Stimulated activated CD4-positive, alpha-beta T cell treated with anti-CD3 and anti-CD28 coated beads, TNF-alpha, amount 100 ng/mL, for 4 hours (primary cell): Measurements from ENCODE around the gene COPG2.

Source experiments
- DNase-seq, 3 experiments: peaks; one replicate each; pipeline ENCODE4 v3.0.0-alpha.2; 2020; ENCODE audit warnings: low read depth in 3 of 3

The COPG2 gene

DNA sequence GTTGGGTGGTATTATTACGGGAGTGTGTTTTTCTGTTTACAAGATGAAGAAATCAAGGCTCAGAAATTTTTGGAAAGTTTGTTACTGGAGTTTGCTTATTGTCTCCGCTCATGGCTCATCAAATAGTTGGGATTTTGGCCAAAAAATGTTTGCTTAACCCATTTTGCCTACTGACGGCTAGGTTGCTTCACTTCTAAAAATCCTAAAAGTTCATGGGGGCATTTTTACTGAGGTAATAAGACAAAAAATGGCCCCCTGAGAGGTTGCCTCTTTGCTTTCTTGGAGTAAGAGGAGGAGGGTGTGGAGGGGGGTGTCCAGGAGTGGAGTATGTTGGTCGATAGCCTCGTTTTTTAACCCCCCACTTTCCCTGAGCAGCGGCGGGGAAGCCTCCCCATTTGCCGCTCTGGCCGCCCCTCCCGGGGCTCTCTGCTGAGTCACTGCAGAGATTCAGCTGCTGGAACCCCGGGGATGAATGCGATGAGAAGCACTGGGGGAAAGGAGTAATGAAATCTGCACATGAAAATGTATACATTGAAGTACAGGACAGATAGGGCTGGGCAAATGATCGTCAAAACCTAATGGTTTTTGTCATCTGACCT lies 175.2 kb downstream of the COPG2 start:
- DNase-seq: no peak

DNA sequence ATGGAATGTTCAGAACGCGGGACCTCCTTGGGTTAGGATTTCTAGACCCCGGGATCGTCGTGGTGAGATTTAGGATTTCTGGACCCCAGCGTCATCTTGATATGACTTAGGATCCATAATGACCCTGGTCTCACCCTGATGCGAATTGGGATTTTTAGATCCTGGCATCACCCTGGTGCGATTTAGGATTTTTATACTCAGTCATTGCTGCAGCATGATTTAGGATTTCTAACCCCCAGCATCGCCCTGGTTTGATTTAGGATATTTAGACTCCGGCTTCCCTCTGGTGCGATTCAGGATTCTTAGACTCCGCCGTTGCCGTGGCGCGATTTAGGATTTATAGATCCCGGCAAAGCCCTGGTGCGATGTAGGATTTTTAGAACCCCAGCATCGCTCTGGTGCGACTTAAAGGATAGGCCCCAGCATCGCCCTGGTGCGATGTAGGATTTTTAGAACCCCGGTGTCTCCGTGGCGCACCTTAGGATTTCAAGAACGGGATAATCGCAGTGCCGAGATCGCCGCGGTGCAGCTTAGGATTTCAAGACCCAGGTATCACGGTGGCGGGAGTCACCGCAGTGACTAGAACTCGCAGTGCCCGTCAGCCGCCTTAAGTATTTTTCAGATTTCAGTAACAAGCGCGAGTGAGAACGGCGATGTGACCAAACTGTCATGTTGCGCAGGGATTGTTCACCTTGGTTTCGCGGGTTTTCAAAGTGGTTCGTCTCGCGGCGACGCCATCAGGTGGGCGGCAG lies 175.8 kb downstream of the COPG2 start:
- DNase-seq: no peak

DNA sequence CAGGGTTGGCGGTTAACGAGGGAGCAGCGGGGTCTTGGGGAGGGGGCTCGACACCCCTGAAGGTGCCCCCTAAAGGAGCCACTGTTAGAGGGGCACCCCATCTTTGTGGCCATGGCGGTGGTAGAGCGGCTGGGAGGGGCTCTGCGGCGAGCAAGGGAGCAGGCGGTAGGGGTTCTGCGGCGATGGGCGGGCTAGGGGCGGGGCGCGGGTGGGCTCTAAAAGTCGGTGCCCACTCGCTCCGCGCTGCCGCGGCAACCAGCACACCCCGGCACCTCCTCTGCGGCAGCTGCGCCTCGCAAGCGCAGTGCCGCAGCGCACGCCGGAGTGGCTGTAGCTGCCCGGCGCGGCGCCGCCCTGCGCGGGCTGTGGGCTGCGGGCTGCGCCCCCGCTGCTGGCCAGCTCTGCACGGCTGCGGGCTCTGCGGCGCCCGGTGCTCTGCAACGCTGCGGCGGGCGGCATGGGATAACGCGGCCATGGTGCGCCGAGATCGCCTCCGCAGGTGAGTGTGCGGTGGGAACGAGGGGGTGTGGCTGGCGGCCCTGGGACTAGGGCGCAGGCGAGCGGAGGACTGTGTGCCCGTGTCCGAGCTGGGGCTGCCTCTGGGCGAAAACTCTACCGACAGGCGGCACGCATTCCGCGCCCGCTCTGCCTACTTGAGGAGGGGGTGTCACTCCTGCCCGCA lies 176.6 kb downstream of the COPG2 start, which contains the start of gene MEST:
Gene MEST, plus strand, starts transcription at position 245 of the 682 bp plus-strand sequence. Its CDS starts 229 bp downstream, at position 474.
- DNase-seq: no peak

DNA sequence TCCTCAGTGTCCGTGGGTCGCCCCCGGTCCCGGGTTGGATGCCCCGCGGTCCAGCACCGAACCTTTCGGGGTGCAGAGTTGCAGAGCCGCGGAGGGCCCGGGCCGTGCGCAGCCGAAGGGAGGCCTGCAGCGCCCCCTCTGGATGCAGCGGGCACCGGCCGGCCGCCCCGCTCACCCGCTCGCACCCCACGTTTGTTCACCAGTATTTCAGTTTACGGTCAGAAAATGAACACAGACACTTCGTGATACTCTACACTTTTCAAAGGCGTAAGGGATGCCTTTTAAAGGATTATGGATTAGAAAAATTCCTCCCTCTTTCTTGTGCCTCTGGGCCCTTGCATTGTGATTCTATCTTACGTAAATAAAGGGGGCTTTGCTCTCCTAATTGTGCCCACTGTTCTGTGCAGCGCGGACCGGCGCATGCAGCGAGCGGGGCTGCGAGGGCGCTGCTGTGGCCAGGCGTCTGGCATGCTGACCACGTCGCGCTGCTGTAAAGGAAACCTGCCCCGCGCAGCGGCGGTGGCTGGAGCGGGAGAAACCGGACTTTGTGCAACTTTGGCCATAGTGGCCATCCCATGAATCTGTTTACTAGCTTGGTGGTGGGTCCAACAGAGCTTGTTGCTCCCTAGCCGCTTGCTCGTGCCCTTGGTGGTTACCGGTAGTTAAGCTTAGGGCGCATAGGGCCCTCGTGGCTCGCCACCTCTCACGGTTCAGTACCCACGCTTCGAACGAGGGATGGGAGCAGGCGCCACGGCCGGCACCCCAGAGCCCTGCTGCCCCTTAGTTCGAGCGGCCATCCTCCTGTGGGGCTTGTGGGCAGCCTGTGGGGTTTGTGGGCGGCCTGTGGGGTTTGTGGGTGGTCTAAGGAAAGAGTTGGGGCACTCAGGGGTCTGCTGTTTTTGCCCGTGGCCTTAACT lies 177.4 kb downstream of the COPG2 start:
- no peak for DNase-seq

DNA sequence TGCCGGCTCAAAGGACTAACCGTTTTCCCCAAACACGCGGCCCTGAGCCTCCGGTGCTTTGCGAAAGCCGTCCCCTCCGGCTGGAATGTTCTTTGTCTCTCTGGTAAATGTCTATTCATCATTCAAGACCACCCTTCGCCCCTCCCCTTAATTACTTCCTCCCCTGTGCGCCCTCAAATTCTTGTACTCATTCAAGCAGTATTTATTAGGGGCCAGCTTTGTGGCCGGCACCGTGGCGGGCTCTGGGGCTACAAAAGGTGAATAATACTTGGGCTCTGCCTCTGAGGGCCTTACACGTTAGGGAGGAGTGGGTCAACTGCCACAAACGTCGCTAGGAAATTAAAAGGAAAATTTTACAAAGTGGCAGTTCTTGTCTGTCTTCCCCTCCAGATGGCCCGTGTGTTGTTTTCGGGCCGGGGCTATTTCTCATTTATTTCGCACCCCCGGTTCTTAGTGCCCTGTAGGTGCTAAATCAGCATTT lies 178.2 kb downstream of the COPG2 start:
- no peak for DNase-seq

DNA sequence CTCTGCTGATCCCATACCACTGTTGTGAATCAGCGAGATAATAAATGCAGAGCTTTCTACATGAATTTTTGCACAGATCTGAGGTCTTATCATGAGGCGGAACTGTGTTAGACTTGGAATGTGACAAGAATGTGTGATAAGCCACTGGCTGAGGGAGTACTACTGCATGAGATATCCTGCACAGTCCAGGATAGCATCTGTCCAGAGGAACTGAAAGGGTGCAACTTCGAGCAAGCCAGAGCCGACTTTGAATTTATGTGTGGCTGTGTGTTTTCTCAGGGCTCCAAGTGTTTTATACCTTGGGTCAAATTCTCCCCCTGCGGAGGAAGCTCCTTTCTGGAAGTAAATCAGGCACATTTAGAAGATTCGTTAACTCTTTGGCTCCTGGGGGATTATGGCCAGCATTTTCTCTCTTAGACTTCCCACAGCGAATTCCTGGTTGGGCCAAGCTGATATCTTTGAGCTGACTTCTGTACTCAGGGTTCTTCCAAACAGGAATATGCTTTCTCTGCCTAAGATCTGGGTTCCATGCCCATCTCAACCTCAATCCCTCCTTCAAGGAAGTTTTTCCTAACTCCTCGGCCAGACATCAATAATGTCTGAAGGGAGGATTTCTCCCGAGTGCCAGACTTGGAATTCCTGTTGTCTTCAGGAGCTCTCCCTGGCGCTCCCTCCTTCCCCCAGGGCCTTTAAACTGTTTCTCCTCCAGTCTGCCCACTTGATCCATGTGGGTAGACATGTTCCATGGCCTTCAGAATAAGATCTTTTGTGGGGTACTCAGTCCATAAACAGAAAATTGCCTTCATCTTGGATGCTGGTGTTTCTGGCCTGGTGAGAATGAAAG lies 179.2 kb downstream of the COPG2 start:
- no peak for DNase-seq

DNA sequence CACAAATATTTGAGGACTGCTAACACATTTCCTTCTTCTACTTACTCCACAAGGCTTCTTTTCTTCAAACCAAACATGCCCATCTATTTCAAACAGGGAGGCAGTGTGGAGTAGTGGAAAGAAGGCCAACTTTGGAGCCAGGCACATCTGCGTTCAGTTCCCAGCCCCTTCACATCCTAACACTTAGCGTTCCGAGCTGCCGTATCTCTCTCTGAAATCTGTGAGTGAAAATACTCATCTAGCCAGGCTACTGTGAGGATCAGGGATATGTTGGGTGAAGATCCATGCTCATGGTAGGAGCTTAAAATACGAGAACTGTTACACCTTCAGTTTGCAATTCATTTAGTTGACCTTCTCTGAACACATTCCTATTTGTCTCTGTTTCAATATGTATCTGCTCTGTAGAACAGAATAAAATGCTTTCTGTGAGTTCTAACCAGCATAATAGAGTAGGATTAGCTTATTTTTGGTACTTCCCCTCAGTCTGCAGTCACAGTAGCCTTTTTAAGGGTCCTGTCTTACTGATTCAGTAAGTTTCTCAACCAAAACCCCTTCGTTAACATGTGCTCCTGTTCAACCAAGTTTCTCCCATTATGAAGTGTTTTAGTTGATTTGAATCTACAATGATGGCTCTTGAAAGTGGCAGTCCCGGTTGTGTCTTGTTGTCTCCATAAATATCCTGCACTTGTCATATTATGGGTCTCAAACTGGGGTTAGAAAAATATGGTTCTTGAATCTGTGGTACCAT lies 180.0 kb downstream of the COPG2 start:
- no peak for DNase-seq

DNA sequence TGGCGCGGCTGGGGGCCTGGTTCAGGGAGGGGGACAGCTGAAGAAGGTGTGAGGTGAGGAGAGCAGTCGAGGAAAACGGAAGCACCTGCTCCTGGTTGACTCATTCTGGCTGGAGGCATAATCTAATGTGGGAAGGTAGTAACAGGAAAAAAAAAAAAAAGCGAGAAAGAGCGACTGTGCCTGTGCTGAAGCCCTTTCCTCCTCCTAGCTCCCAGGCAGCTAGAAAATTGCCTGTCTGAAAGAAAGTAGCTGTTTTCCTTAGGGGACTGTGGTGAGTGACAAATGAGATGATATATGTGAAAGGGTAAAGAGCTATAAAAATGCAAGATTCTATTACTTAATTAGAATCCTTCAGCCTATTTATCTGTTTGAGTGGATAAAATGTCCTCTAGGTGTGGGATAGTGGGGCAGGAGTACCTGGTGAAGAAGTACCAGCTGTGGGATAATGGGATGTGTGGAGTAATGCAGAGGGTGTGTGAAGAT lies 181.6 kb downstream of the COPG2 start:
- DNase-seq: no peak

DNA sequence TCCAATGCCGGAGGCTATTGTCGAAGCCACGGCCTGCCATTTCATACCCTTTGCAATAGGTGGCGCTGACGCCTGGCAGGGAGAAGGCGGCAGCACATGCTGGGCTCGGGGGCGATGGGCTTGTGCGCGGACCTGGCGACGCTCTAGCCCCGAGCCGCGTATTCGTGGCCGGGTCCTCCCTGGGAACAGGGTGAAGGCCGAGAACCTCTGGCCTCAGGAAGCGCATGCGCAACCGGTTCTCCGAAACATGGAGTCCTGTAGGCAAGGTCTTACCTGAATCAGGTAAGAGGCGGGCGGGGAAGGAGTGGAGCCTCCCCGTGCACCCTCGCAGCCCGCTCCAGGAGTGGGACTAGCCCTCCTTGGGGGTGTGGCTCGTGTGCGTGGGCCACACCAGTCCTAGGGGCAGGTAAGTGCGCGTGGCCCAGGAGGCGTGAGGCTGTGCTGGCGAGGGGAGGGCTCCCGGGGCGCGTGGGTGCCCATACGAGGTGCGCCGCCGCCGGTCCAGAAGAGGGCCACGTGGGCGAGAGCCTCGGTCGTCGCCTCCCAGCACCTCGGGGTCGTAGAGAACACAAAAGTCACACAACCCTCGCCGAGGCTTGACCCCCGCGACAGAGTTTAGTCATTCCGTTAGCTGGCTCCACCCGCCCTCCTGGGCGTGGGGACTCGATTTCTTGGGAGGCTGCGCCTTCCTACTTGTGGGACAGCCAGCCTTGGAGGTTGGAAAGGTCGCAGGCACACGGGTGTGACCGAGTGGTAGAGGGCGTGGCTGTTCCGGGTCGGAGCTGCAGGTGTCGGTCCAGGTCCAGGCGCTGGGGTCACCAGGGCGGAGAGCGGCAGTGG lies 182.2 kb downstream of the COPG2 start:
- DNase-seq: peak; percentile 17 to 41 (median 38)

DNA sequence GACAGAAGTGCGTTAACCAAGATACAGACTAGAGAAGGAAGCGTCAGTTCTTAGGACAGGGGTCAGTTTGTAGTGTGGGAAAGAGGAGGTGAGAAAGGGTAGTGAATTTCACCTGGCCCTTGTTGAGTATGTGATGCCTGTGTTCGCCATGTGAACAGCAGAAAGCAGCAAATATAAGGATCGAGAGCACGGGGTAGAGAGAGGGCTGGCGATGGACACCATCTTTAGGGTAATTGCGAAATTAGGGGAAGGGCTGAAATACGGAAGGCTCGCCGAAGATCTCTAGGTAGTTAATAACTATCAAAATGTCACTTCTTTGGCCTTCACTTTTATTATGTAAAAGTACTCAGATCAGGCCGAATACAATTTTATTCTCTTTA lies 182.8 kb downstream of the COPG2 start:
- no peak for DNase-seq

DNA sequence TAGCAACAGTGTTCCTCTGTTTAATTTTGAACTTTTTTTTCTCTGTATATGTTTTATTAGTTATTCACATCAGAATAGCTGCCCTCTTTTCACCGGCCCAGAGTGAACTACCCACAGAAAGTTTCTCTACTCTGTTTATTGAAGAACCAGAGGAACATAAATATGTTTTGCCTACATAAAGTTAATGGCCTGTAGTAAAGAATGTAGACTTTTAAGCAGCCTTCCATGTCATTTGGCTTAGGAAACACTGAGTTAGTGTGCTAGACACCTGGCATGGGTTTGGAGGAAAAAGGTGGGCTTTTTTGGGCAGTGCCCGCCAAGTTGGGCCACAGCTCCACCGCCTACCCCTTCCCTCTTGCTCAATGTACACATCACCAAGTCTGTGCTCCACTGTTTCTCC lies 185.5 kb downstream of the COPG2 start:
- DNase-seq: no peak

DNA sequence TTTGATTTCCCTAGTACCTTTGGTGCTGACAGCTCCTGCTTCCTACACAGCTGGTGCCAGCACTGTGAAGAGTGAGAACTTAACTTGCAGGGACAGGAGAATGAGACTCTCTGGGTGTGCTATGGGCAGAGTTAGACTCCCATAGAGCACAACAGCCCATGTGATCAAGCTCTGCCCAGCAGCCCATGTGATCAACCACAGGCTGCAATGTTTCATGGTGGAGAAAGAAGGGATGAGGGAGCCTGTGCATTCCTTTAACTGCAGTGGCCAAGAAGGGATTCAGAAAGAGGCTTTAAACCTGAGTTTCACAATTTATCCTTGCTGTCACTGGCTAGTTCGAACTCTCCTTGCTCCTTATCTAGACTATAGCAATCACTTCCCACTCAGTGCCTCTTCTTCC lies 186.7 kb downstream of the COPG2 start:
- no peak for DNase-seq

DNA sequence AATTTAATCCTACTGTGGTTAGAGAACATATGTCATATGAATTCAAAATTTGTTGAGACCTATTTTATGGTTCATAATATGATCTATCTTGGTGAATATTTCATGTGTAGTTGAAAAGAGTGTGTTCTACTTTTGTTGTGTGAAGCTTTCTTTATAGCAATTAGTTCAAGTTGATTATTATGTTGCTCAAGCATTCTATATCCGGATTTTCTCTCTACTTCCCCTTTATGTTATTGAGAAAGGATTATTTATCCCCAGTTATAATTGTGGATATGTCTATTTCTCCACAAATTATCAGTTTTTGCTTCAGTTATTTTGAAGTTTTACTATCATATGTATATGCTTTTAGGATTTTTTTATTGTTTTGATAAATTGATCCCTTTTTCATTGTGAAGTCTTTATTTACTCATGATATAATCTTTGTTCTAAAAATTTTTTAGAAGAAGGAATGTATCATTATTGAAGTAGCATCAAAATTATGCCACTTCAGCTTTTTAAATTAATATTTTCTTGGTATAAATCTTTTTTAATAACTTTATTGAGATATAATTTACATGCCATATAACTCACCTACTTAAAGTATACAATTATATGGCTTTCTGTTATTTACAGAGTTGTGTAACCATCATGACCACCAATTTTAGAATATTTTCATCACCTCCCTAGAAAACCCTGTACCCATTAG lies 188.7 kb downstream of the COPG2 start:
- DNase-seq: no peak

DNA sequence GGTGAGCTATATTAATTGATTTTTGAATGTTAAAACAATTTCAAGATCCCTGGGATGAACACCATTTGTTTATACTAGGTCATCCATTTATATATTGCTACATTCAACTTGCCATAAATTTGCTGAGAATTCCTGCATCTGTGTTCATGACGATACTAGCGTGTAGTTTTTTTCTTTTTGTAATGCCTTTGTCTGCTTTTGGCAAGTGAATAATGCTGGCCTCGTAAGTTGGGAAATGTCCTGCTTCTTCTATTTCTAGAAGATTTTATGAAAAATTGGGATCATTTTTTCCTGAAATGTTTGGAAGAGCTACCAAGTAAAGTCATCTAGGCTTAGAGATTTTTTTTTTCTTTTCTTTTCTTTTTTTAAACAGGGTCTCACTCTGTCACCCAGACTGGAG lies 189.6 kb downstream of the COPG2 start:
- DNase-seq: no peak

DNA sequence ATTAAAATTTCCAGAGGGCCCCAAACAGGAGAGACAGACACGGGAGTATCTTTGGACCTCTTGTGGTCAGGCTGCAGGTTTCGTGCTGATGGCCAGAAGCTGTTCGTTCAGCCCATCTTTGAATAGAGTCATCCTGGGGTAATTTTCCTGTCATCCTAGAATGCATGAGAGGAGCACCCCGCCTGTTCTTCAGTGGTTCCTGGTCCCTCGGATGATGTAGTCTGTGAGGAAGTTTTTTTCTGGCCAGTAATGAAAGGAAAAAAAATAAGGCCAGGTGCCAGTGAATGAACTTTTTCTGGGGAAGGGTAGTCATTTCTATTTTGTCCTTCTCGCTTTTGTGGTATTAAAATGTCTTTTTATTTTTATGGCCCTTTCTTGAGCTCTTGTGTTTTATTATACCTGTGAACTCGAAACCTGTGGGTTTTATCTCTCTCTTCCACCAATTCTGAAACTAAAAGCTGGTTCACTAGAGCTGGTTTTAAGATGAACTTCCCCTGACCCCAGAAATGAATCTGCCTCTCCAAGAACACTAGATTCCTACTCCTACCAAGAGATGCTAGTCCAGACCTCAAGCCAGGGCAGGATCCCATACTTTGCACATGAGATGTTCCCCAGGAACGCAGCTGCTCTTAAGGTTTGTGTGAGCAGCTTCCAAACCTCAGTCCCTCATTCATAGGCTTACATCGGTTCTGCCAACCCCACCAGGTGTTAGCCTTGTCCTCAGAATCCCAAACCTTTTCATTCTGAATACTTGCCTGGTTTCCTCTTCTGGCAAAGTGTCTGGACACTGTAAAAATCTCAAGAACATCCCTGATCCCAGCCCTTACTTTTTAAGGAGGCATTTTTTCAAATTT lies 192.0 kb downstream of the COPG2 start:
- DNase-seq: no peak

DNA sequence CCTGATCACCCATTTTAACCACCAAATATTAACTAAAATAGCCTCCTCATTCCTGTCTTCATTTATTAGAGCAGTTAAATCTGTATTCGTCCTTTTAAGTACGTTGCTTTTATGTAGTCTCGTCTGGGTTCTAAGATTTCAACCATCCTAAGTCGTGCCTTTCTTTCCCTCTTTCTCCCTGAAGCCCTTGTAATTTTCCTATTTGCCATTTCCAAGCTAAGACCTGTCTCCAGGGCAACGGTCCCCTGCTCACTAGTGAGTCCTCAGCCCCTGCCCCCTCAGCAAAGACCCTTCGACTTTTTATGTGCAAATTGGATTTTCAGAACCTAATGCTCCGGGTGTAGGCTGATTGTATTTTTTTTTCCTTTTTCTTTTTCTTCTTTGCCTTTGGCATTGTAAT lies 192.8 kb downstream of the COPG2 start:
- DNase-seq: no peak

DNA sequence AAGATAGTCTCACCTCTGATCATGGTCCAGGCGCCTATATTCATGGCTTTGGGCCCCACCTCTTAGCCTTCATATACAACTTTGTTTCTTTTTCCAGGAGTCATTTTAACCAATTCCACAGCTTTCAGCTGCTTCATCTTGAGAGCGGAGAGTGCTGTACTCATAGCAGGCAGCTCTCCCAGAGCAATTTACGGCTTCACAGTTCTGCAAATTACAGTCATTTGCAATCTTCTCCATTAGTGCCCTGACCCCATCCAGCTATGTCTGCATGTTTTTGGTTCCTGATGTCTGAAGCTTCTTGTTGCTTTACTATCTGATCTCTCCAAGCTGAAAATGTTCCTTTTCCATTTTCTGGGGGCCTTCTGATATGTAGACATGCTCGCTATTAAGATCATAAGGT lies 194.7 kb downstream of the COPG2 start:
- DNase-seq: no peak

DNA sequence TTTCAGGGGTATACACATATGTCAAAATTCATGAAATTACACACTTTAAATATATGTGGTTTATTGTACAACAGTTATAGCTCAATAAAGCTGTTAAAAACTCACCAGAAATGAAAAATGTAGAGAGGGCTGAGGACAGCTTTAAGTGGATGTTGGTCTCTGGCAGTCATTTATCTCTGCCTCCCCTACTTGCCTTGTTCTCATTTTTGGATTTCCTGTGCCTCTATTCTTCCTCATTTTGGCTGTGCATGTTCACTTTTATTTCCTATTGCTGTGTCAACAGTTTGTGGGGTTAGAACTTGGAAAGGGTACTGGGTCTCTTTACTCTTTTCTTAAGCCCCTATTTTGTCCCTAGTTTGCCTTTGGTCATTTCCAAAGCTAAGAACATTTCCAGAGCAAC lies 195.3 kb downstream of the COPG2 start:
- no peak for DNase-seq
